ENCODE measurements around the gene ZNF429.
"Not testable (repeated sequence)": the region's sequence is repeated elsewhere in the genome, so short reads cannot be mapped to it uniquely, and the experiment has no call there.

Gene ZNF429

DNA sequence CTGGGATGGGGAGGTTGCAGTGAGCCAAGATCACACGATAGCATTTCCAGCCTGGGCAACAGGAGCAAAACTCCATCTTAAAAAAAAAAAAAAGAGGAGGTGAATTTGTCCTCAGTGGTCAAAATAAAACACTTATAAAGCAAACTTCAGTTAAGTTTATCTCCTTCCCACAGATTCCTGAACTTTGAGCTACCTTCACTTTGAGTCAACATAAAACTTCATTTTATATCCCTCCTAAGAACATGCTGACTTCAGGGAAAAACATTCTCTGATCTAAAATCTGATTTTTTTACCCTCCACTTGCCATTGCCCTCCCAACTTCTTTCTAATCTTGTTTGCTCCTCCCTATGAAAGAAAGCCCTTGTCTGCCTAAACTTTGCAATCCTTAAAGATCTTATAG lies 59.0 kb downstream of the ZNF429 start (continued):
- TF ChIP-seq, protein P1, sequence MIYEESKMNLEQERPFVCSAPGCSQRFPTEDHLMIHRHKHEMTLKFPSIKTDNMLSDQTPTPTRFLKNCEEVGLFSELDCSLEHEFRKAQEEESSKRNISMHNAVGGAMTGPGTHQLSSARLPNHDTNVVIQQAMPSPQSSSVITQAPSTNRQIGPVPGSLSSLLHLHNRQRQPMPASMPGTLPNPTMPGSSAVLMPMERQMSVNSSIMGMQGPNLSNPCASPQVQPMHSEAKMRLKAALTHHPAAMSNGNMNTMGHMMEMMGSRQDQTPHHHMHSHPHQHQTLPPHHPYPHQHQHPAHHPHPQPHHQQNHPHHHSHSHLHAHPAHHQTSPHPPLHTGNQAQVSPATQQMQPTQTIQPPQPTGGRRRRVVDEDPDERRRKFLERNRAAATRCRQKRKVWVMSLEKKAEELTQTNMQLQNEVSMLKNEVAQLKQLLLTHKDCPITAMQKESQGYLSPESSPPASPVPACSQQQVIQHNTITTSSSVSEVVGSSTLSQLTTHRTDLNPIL (CRISPR knock-in tag; IDR thresholded peaks at IDR 0.05; ENCODE audit: low read depth) = no peak
- no peak for TF ChIP-seq ISL1 (CRISPR knock-in tag; IDR thresholded peaks at IDR 0.05)

DNA sequence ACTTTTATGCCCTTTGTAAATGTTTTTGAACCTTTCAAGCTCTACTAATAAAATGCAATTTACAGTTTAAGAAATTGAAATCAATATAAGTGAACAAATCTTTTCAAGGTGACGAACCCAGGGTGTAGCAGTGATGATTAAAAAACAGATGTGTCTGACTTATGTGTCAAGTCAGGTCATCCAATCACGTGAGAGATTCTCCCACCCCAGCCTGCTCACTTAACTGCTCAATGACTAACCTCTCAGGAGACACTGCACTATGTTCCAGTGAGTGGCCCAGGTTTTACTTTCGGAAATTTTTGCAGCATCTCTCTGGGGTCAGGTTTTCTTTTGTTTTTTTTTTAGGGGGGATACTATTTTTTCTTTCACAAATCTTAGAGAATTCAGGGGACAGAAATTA lies 60.7 kb downstream of the ZNF429 start:
- no peak for ATAC-seq
- TF ChIP-seq, protein P1 (CRISPR knock-in tag; IDR thresholded peaks at IDR 0.05; ENCODE audit: low read depth) = no peak
- no peak for TF ChIP-seq ARNTL (CRISPR knock-in tag; IDR thresholded peaks at IDR 0.05; ENCODE audit: borderline replicate concordance, low read depth)
- TF ChIP-seq RARB (CRISPR knock-in tag; IDR thresholded peaks at IDR 0.05) = no peak
- TF ChIP-seq ZNF565 (CRISPR knock-in tag; conservative IDR thresholded peaks at IDR 0.05; ENCODE audit: low read depth) = no peak
- TF ChIP-seq ZFP3 (CRISPR knock-in tag; IDR thresholded peaks at IDR 0.05) = no peak
- no peak for TF ChIP-seq PPARA (CRISPR knock-in tag; IDR thresholded peaks at IDR 0.05; ENCODE audit: borderline replicate concordance)
- no peak for TF ChIP-seq ZNF8 (CRISPR knock-in tag; IDR thresholded peaks at IDR 0.05)
- no peak for TF ChIP-seq ZFP30 (CRISPR knock-in tag; IDR thresholded peaks at IDR 0.05)
- no peak for TF ChIP-seq ZNF70 (CRISPR knock-in tag; IDR thresholded peaks at IDR 0.05)
- no peak for TF ChIP-seq SNAI2 (CRISPR knock-in tag; IDR thresholded peaks at IDR 0.05)
- TF ChIP-seq, protein P2, sequence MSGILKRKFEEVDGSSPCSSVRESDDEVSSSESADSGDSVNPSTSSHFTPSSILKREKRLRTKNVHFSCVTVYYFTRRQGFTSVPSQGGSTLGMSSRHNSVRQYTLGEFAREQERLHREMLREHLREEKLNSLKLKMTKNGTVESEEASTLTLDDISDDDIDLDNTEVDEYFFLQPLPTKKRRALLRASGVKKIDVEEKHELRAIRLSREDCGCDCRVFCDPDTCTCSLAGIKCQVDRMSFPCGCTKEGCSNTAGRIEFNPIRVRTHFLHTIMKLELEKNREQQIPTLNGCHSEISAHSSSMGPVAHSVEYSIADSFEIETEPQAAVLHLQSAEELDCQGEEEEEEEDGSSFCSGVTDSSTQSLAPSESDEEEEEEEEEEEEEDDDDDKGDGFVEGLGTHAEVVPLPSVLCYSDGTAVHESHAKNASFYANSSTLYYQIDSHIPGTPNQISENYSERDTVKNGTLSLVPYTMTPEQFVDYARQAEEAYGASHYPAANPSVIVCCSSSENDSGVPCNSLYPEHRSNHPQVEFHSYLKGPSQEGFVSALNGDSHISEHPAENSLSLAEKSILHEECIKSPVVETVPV (CRISPR knock-in tag; IDR thresholded peaks at IDR 0.05) = no peak
- no peak for TF ChIP-seq TOX (CRISPR knock-in tag; IDR thresholded peaks at IDR 0.05; ENCODE audit: borderline replicate concordance)
- no peak for TF ChIP-seq ISL1 (CRISPR knock-in tag; IDR thresholded peaks at IDR 0.05)

DNA sequence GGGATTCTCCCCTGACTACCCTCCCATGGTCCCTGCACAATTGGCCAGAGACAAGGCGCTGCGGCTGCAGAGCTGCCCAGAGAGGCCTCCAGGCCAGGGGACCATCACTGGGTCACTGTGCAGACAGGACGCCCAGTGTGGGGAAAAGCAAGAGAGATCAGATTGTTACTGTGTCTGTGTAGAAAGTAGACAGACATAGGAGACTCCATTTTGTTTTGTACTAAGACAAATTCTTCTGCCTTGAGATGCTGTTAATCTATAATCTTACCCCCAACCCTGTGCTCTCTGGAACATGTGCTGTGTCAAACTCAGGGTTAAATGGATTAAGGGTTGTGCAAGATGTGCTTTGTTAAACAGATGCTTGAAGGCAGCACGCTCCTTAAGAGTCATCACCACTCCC lies 62.4 kb downstream of the ZNF429 start:
- ATAC-seq = not testable (repeated sequence)

DNA sequence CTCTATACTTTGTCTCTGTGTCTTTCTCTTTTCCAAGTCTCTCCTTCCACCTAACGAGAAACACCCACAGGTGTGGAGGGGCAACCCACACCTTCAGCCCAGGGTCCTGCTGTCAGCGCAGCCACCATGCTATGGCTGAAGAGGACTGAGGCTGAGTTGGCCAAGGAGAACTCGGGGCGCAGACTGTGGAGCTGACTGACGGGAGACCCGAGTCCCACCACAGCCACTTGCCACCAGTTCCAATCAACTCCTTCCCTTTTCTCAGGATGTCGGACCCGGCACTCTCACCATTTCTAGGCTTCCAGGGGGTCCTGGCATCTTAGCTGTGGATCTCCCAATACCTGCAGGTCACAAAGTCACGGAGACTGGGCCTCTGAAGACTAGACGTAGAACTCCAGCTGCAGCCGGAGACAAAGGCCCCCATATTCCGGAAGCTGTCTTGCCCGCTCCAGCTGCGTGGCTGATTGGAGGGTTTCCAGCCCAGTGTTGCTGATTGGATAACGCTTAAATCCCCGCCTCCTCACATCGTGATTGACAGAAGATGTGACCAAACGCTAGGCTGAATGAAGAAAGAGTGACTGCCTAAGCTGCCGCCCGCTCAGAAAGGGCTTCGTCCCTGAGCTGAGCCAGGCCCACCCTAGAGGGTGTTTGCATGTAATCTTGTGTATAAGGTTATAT lies 63.6 kb downstream of the ZNF429 start:
- TF ChIP-seq ZFP3 (CRISPR knock-in tag; IDR thresholded peaks at IDR 0.05) (no peak), ISL1 (CRISPR knock-in tag; IDR thresholded peaks at IDR 0.05) (no peak), GLIS3 (CRISPR knock-in tag; IDR thresholded peaks at IDR 0.05) (no peak), RARB (CRISPR knock-in tag; IDR thresholded peaks at IDR 0.05) (no peak), BACH2 (CRISPR knock-in tag; IDR thresholded peaks at IDR 0.05; ENCODE audit: borderline replicate concordance) (no peak)
- TF ChIP-seq, protein P3, sequence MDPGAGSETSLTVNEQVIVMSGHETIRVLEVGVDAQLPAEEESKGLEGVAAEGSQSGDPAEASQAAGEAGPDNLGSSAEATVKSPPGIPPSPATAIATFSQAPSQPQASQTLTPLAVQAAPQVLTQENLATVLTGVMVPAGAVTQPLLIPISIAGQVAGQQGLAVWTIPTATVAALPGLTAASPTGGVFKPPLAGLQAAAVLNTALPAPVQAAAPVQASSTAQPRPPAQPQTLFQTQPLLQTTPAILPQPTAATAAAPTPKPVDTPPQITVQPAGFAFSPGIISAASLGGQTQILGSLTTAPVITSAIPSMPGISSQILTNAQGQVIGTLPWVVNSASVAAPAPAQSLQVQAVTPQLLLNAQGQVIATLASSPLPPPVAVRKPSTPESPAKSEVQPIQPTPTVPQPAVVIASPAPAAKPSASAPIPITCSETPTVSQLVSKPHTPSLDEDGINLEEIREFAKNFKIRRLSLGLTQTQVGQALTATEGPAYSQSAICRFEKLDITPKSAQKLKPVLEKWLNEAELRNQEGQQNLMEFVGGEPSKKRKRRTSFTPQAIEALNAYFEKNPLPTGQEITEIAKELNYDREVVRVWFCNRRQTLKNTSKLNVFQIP (CRISPR knock-in tag; IDR thresholded peaks at IDR 0.05; ENCODE audit: borderline replicate concordance, low read depth) = no peak
- TF ChIP-seq, protein P4, sequence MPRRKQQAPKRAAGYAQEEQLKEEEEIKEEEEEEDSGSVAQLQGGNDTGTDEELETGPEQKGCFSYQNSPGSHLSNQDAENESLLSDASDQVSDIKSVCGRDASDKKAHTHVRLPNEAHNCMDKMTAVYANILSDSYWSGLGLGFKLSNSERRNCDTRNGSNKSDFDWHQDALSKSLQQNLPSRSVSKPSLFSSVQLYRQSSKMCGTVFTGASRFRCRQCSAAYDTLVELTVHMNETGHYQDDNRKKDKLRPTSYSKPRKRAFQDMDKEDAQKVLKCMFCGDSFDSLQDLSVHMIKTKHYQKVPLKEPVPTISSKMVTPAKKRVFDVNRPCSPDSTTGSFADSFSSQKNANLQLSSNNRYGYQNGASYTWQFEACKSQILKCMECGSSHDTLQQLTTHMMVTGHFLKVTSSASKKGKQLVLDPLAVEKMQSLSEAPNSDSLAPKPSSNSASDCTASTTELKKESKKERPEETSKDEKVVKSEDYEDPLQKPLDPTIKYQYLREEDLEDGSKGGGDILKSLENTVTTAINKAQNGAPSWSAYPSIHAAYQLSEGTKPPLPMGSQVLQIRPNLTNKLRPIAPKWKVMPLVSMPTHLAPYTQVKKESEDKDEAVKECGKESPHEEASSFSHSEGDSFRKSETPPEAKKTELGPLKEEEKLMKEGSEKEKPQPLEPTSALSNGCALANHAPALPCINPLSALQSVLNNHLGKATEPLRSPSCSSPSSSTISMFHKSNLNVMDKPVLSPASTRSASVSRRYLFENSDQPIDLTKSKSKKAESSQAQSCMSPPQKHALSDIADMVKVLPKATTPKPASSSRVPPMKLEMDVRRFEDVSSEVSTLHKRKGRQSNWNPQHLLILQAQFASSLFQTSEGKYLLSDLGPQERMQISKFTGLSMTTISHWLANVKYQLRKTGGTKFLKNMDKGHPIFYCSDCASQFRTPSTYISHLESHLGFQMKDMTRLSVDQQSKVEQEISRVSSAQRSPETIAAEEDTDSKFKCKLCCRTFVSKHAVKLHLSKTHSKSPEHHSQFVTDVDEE (CRISPR knock-in tag; IDR thresholded peaks at IDR 0.05) = no peak
- ATAC-seq = no peak

DNA sequence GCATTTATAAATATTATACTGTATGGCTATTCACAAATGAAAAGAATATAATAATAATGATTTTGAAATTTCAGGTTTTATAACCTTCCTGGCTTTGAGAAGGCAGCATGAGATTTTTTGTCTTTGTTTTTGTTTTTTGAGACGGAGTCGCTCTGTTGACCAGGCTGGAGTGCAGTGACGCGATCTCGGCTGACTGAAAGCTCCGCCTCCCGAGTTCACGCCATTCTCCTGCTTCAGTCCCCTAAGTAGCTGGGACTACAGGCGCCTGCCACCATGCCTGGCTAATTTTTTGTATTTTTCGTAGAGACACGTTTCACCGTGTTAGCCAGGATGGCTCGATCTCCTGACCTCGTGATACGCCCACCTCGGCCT lies 64.1 kb downstream of the ZNF429 start:
- no peak for TF ChIP-seq CSDC2 (CRISPR knock-in tag; IDR thresholded peaks at IDR 0.05)
- no peak for TF ChIP-seq TCF4 (CRISPR knock-in tag; IDR thresholded peaks at IDR 0.05; ENCODE audit: borderline replicate concordance)
- TF ChIP-seq ARNTL (CRISPR knock-in tag; IDR thresholded peaks at IDR 0.05; ENCODE audit: borderline replicate concordance, low read depth) = no peak
- no peak for TF ChIP-seq GLIS3 (CRISPR knock-in tag; IDR thresholded peaks at IDR 0.05)
- TF ChIP-seq ISL1 (CRISPR knock-in tag; IDR thresholded peaks at IDR 0.05) = no peak
- TF ChIP-seq, protein P4 (CRISPR knock-in tag; IDR thresholded peaks at IDR 0.05) = no peak
- no peak for ATAC-seq
